Breast epithelium (tissue), 4 donors: Measurements from ENCODE around the gene ROR1. TPM values are rescaled to one million over a fixed set of nuclear protein-coding genes. Genes with fewer than 3 reads are reported as not detected.

ENCODE experiments used
- DNase-seq, 2 donors: peaks; one replicate each; pipeline ENCODE4 v3.0.0-alpha.2; 2019; ENCODE audit warnings: low spot score in 2 of 2
- H3K27ac ChIP-seq, 2 donors: fragments of 200-600 bp; sonication (generic) in 1 of 2; one replicate each; pipeline ENCODE4 v1.5.1; 2016 to 2019; ENCODE audit warnings: mild to moderate bottlenecking in 1 of 2
- H3K27me3 ChIP-seq, 2 donors: fragments of 200-600 bp; sonication (generic) in 1 of 2; one replicate each; pipeline versions ENCODE4 v1.5.1 to v1.6.0; 2017 to 2019; ENCODE audit warnings: control low read depth in 1 of 2, mild to moderate bottlenecking in 1 of 2
- H3K36me3 ChIP-seq: fragments of 200-600 bp; one replicate; pipeline ENCODE4 v1.5.1; 2019
- H3K4me1 ChIP-seq, 2 donors: fragments of 200-600 bp; sonication (generic); one replicate each; pipeline ENCODE4 v1.5.1; 2016 to 2019; ENCODE audit warnings: control low read depth in 1 of 2
- H3K4me3 ChIP-seq, 3 donors: fragments of 200-600 bp; sonication (generic); 1 replicate in 2 of 3; 2 replicates in 1 of 3; pipeline ENCODE4 v1.5.1; 2016 to 2019; ENCODE audit warnings: mild to moderate bottlenecking in 3 of 3, moderate library complexity in 2 of 3
- H3K9me3 ChIP-seq, 2 donors: fragments of 200-600 bp; sonication (generic) in 1 of 2; one replicate each; pipeline ENCODE4 v1.5.1; 2016 to 2019; ENCODE audit warnings: control low read depth in 1 of 2
- POLR2A ChIP-seq: fragments of 450-650 bp; IDR thresholded peaks from one replicate; pipeline ENCODE4 v1.6.1; 2016; ENCODE audit warnings: antibody characterized with exemption, mild to moderate bottlenecking, moderate library complexity
- POLR2AphosphoS5 ChIP-seq, 3 donors: sonication (generic); formaldehyde crosslinking; IDR thresholded peaks; one replicate each; pipeline ENCODE4 v1.6.1; 2017; ENCODE audit warnings: antibody characterized with exemption in 3 of 3
- intact Hi-C: fragments of 100-400 bp; cut with DNase I; formaldehyde crosslinking; loops from one replicate; pipeline ENCODE4 v1.15.1; 2023; ENCODE audit warnings: low total_unique reads
- total RNA-seq, 3 donors: library from RNA; depleted of rRNA; stranded (reverse); fragments of >200 nt; gene quantifications; one replicate each; pipeline ENCODE4 v1.1.0, GENCODE V29; 2016
- TF ChIP-seq, protein P1 (sequence below), 3 donors: fragments of 450-650 bp; IDR thresholded peaks; one replicate each; pipeline ENCODE4 v1.5.1; 2016 to 2017; ENCODE audit warnings: antibody characterized with exemption in 3 of 3, mild to moderate bottlenecking in 3 of 3, moderate library complexity in 3 of 3

The ROR1 gene
- total RNA-seq, 3 donors from 2014 or later: 5.9 to 11.6 (median 7.7) TPM

DNA sequence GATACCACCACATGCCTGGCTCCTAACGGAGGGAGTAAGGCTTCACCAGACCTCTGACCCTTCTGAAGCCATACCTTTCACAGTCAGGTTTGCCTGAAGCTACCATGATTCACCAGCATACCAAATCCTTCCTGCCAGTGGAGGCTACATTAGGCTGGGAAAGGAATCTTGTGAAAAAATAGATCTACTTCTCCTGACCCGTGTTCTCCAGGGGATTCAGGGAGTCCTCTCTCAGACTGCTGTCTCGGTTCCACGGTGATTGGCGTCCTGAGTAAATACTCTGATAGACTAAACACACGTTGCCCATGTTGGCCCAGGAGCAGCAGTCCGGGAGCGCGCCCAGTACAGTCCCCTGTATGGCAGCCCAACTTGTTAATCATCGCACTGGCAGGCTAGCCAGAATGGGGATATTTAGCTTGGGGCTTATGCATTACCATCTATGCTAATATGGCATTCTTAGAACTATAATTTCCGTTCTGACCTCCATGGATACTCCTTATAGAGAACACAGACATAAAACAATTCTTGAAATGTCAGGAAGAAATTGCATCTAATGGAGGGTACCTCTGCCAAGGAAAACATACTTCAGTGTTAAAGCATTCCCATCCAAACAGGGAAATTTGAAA lies 173.2 kb downstream of the ROR1 start:
- DNase-seq: no peak
- H3K4me3 ChIP-seq: no peak overlapping the region
- no peaks in the 10 kb centered on the region for H3K27me3 ChIP-seq
- TF ChIP-seq, protein P1, sequence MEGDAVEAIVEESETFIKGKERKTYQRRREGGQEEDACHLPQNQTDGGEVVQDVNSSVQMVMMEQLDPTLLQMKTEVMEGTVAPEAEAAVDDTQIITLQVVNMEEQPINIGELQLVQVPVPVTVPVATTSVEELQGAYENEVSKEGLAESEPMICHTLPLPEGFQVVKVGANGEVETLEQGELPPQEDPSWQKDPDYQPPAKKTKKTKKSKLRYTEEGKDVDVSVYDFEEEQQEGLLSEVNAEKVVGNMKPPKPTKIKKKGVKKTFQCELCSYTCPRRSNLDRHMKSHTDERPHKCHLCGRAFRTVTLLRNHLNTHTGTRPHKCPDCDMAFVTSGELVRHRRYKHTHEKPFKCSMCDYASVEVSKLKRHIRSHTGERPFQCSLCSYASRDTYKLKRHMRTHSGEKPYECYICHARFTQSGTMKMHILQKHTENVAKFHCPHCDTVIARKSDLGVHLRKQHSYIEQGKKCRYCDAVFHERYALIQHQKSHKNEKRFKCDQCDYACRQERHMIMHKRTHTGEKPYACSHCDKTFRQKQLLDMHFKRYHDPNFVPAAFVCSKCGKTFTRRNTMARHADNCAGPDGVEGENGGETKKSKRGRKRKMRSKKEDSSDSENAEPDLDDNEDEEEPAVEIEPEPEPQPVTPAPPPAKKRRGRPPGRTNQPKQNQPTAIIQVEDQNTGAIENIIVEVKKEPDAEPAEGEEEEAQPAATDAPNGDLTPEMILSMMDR (IDR thresholded peaks at IDR 0.05): no peak
- TF ChIP-seq POLR2A (no peak), POLR2AphosphoS5 (IDR thresholded peaks at IDR 0.05) (no peak)
- H3K27ac ChIP-seq: no peak overlapping the region
- H3K36me3 ChIP-seq: no peaks in the 10 kb centered on the region
- H3K4me1 ChIP-seq: no peaks in the 10 kb centered on the region
- no peaks in the 10 kb centered on the region for H3K9me3 ChIP-seq
- intact Hi-C loops: no loop called here

DNA sequence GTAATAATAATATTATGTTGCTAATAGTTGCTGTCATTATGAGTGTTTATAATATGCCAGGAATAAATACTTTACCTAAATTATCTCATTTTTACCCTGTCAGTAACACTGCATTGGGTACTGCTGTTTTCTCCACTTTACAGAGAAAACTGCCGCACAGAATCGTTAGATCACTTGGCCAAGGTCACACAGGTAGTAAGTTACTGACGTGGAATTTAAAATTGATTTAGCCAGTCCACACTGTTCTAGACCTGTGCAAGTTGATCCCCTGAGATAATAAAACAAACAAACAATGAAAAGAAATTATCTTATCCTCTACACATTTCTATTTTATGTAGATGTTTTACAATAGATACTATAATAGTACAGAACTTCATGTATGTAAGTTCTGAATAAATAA lies 174.1 kb downstream of the ROR1 start:
- no peak for DNase-seq
- H3K27ac ChIP-seq: no peak overlapping the region
- no peaks in the 10 kb centered on the region for H3K4me1 ChIP-seq
- TF ChIP-seq POLR2A: no peak
- no peak for TF ChIP-seq POLR2AphosphoS5 (IDR thresholded peaks at IDR 0.05)
- TF ChIP-seq, protein P1 (IDR thresholded peaks at IDR 0.05): no peak
- H3K36me3 ChIP-seq: no peaks in the 10 kb centered on the region
- no peak overlapping the region for H3K4me3 ChIP-seq
- H3K9me3 ChIP-seq: no peaks in the 10 kb centered on the region
- H3K27me3 ChIP-seq: no peaks in the 10 kb centered on the region
- intact Hi-C loops: no loop called here

DNA sequence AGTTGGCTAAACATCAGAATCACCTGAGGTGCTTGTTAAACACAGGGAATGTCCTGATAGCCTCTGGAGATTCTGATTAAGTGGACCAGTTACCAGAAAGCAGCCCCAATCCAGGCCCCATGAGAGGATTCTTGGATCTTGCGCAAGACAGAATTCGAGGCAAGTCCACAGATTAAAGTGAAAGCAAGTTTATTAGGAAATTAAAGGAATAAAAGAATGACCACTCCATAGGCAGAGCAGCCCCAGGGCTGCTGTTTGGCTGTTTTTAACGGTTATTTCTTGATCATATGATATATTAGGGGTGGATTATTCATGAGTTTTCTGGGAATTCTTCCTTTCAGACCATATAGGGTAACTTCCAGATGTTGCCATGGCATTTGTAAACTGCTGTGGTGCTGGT lies 176.2 kb downstream of the ROR1 start:
- TF ChIP-seq, protein P1 (IDR thresholded peaks at IDR 0.05): no peak
- TF ChIP-seq POLR2AphosphoS5 (IDR thresholded peaks at IDR 0.05): no peak
- Histone ChIP-seq H3K4me3 (peak overlapping the region in 1 of 3 donors; percentile 6), H3K36me3 (no peaks in the 10 kb centered on the region), H3K27me3 (no peaks in the 10 kb centered on the region), H3K27ac (peak overlapping the region; percentile 11 to 49), H3K9me3 (peaks cover 6 to 12% of the 10 kb centered on the region in 2 donors), H3K4me1 (no peaks in the 10 kb centered on the region)
- DNase-seq: peak in 1 of 2 donors; percentile 22
- intact Hi-C loops: no loop called here

DNA sequence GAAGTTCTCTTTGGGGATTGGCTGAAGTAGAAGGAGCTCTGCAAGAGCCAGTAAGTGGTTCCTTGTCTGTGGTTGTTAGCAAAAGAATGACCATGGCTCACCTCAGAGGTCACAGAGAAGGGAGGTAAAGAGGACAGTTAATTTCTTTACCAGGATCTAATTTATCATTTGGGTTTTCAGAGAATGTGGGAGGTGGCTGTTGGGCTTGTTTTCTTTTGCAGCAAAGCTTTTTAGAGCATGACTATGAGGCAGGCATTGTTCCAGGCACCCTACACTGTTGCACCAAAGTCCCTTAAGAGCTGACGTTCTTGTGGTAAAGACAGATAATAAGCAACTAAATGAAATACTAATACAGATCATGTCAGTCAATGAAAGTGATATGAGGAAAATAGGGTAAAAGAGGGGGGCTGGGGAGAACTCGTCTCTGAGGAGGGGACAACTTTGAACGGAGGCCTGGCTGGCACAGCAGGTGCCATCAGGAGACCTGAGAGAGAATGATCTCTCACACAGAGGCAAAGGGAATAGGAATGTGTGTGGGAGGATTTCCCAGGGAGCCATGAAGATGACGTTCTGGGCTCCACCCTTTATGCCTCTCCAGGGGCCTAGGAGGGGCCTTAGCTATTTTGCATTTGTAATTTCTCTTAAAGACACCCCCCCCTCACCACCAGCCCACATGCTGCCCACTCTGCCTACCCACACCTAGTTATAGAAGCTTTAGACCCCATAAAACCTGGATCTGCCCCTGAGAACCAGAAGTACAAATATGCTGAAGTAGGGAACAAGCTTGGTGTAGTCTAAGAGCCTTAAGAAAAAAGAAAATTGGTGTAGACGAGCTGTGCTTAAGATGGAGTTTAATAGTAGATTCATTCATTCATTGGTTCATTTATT lies 177.5 kb downstream of the ROR1 start:
- H3K27me3 ChIP-seq: no peaks in the 10 kb centered on the region
- TF ChIP-seq POLR2AphosphoS5 (IDR thresholded peaks at IDR 0.05) (no peak), POLR2A (no peak)
- TF ChIP-seq, protein P1 (IDR thresholded peaks at IDR 0.05): no peak
- DNase-seq: no peak
- intact Hi-C loops: no loop called here
- H3K4me1 ChIP-seq: no peaks in the 10 kb centered on the region
- no peak overlapping the region for H3K27ac ChIP-seq
- no peaks in the 10 kb centered on the region for H3K36me3 ChIP-seq
- no peak overlapping the region for H3K4me3 ChIP-seq
- H3K9me3 ChIP-seq: peaks cover 6 to 12% of the 10 kb centered on the region in 2 donors

DNA sequence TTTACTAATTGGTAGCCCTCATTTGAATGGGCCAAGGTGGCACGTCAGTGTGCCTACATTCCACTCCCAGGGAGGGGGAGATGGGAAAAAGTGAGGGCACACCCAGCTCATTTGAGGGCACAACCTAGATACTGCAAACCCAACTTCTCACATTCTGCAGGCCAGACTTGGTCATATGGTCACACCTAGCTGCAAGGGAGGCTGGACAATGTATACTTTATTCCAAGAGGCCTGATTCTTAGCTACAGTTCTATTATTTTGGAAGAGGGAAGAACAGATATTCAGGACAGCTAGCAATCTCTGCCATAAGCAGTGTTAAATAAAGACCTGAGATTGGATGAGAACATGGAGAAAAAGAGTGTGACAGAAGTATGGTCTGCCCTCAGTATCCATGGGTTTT lies 180.4 kb downstream of the ROR1 start:
- no peaks in the 10 kb centered on the region for H3K4me1 ChIP-seq
- TF ChIP-seq, protein P1 (IDR thresholded peaks at IDR 0.05): no peak
- no peak for TF ChIP-seq POLR2A
- TF ChIP-seq POLR2AphosphoS5 (IDR thresholded peaks at IDR 0.05): no peak
- H3K36me3 ChIP-seq: no peaks in the 10 kb centered on the region
- peaks cover 6 to 12% of the 10 kb centered on the region in 2 donors for H3K9me3 ChIP-seq
- no peak for DNase-seq
- H3K4me3 ChIP-seq: no peak overlapping the region
- no peaks in the 10 kb centered on the region for H3K27me3 ChIP-seq
- no peak overlapping the region for H3K27ac ChIP-seq
- intact Hi-C loops: no loop called here
